ENCODE measurements around the gene RAB30.

GRCh38 chr11:82994604-82995230 is 77.0 kb downstream of the RAB30 start:
- TF ChIP-seq, protein P1, sequence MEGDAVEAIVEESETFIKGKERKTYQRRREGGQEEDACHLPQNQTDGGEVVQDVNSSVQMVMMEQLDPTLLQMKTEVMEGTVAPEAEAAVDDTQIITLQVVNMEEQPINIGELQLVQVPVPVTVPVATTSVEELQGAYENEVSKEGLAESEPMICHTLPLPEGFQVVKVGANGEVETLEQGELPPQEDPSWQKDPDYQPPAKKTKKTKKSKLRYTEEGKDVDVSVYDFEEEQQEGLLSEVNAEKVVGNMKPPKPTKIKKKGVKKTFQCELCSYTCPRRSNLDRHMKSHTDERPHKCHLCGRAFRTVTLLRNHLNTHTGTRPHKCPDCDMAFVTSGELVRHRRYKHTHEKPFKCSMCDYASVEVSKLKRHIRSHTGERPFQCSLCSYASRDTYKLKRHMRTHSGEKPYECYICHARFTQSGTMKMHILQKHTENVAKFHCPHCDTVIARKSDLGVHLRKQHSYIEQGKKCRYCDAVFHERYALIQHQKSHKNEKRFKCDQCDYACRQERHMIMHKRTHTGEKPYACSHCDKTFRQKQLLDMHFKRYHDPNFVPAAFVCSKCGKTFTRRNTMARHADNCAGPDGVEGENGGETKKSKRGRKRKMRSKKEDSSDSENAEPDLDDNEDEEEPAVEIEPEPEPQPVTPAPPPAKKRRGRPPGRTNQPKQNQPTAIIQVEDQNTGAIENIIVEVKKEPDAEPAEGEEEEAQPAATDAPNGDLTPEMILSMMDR (IDR thresholded peaks at IDR 0.05; ENCODE audit: poor library complexity), result no peak
- TF ChIP-seq EZH2 (IDR thresholded peaks at IDR 0.05; ENCODE audit: borderline replicate concordance) (no peak), EZH2phosphoT487 (IDR thresholded peaks at IDR 0.05; ENCODE audit: low read depth, severe bottlenecking, unreplicated experiment) (no peak)

All from hepatocyte (in vitro differentiated cells).